Immature natural killer cell (primary cell): ENCODE data around the gene NEDD4L. TPM values are rescaled to one million over a fixed set of nuclear protein-coding genes. Genes with fewer than 3 reads are reported as not detected.

ENCODE experiments used
- DNase-seq, 3 donors: peaks; one replicate each; pipeline ENCODE4 v3.0.0; 2022; ENCODE audit warnings: mixed read lengths in 1 of 3
- H3K27ac Mint-ChIP-seq, 6 donors: one replicate each; pipeline ENCODE4 v1.8.0; 2020; ENCODE audit warnings: mixed read lengths in 6 of 6, mild to moderate bottlenecking in 5 of 6, inconsistent platforms in 4 of 6, moderate library complexity in 3 of 6
- H3K27me3 Mint-ChIP-seq, 3 donors: one replicate each; pipeline ENCODE4 v1.8.0; 2020 to 2021; ENCODE audit warnings: low read depth in 3 of 3, mild to moderate bottlenecking in 3 of 3, mixed read lengths in 3 of 3, moderate library complexity in 3 of 3, inconsistent platforms in 1 of 3
- H3K36me3 Mint-ChIP-seq, 3 donors: one replicate each; pipeline ENCODE4 v1.8.0; 2020; ENCODE audit warnings: mixed read lengths in 3 of 3, inconsistent platforms in 2 of 3, mild to moderate bottlenecking in 2 of 3
- H3K4me1 Mint-ChIP-seq, 2 donors: one replicate each; pipeline ENCODE4 v1.8.0; 2020; ENCODE audit warnings: inconsistent platforms in 2 of 2, mild to moderate bottlenecking in 2 of 2, mixed read lengths in 2 of 2, moderate library complexity in 1 of 2
- H3K4me3 Mint-ChIP-seq, 5 donors: one replicate each; pipeline ENCODE4 v1.8.0; 2020; ENCODE audit warnings: mild to moderate bottlenecking in 5 of 5, mixed read lengths in 5 of 5, inconsistent platforms in 3 of 5, moderate library complexity in 3 of 5
- H3K9me3 Mint-ChIP-seq, 6 donors: one replicate each; pipeline ENCODE4 v1.8.0; 2020; ENCODE audit warnings: mild to moderate bottlenecking in 6 of 6, mixed read lengths in 6 of 6, inconsistent platforms in 4 of 6, moderate library complexity in 3 of 6
- polyA plus RNA-seq, 3 donors: library from polyadenylated mRNA; unstranded; fragments of 300-500 nt; fragmentation: Illumina TruSeq; gene quantifications; one replicate each; pipeline ENCODE4 v1.2.3, GENCODE V29; 2021

The NEDD4L gene
- polyA plus RNA-seq, 3 donors from 2014 or later, result 0.62 to 2.2 (median 2.0) TPM

- DNase-seq, result no peak
- Mint-ChIP-seq H3K27ac (no peak overlapping the region), H3K4me1 (no peaks in the 10 kb centered on the region), H3K4me3 (no peak overlapping the region), H3K9me3 (no peaks in the 10 kb centered on the region), H3K36me3 (no peaks in the 10 kb centered on the region), H3K27me3 (peaks cover 1 to 3% (median 2%) of the 10 kb centered on the region in 3 donors)
Observed at GRCh38 chr18:58227361-58227930, 183.4 kb downstream of the NEDD4L start.

- no peaks in the 10 kb centered on the region for H3K9me3 Mint-ChIP-seq
- H3K4me1 Mint-ChIP-seq, result no peaks in the 10 kb centered on the region
- peaks cover 1 to 3% (median 1%) of the 10 kb centered on the region in 3 donors for H3K27me3 Mint-ChIP-seq
- H3K36me3 Mint-ChIP-seq, result no peaks in the 10 kb centered on the region
- no peak overlapping the region for H3K4me3 Mint-ChIP-seq
- no peak overlapping the region for H3K27ac Mint-ChIP-seq
- no peak for DNase-seq
Observed at GRCh38 chr18:58228176-58228575, 184.2 kb downstream of the NEDD4L start.

GRCh38 chr18:58228762-58229161 is 184.7 kb downstream of the NEDD4L start:
- no peaks in the 10 kb centered on the region for H3K4me1 Mint-ChIP-seq
- DNase-seq, result no peak
- H3K4me3 Mint-ChIP-seq, result no peak overlapping the region
- H3K36me3 Mint-ChIP-seq, result no peaks in the 10 kb centered on the region
- H3K27ac Mint-ChIP-seq, result no peak overlapping the region
- no peaks in the 10 kb centered on the region for H3K9me3 Mint-ChIP-seq
- peaks cover 0 to 3% (median 1%) of the 10 kb centered on the region in 3 donors for H3K27me3 Mint-ChIP-seq

GRCh38 chr18:58229162-58229561 is 185.1 kb downstream of the NEDD4L start:
- no peak for DNase-seq
- Mint-ChIP-seq H3K27ac (no peak overlapping the region), H3K4me1 (no peaks in the 10 kb centered on the region), H3K27me3 (peaks cover 0 to 3% (median 1%) of the 10 kb centered on the region in 3 donors), H3K4me3 (no peak overlapping the region), H3K36me3 (no peaks in the 10 kb centered on the region), H3K9me3 (no peaks in the 10 kb centered on the region)

- Mint-ChIP-seq H3K9me3 (no peaks in the 10 kb centered on the region), H3K4me1 (no peaks in the 10 kb centered on the region), H3K27ac (no peak overlapping the region), H3K36me3 (no peaks in the 10 kb centered on the region), H3K27me3 (peaks cover 0 to 3% (median 1%) of the 10 kb centered on the region in 3 donors), H3K4me3 (no peak overlapping the region)
- no peak for DNase-seq
Observed at GRCh38 chr18:58230438-58231179, 186.6 kb downstream of the NEDD4L start.

GRCh38 chr18:58231930-58232329 is 187.9 kb downstream of the NEDD4L start:
- Mint-ChIP-seq H3K4me3 (no peak overlapping the region), H3K9me3 (no peaks in the 10 kb centered on the region), H3K36me3 (no peaks in the 10 kb centered on the region), H3K27me3 (peaks cover 1 to 3% (median 2%) of the 10 kb centered on the region in 3 donors), H3K27ac (no peak overlapping the region), H3K4me1 (no peaks in the 10 kb centered on the region)
- no peak for DNase-seq

- H3K27ac Mint-ChIP-seq, result no peak overlapping the region
- no peaks in the 10 kb centered on the region for H3K4me1 Mint-ChIP-seq
- no peak overlapping the region for H3K4me3 Mint-ChIP-seq
- H3K9me3 Mint-ChIP-seq, result no peaks in the 10 kb centered on the region
- no peaks in the 10 kb centered on the region for H3K36me3 Mint-ChIP-seq
- no peak for DNase-seq
- peaks cover 1 to 3% (median 2%) of the 10 kb centered on the region in 3 donors for H3K27me3 Mint-ChIP-seq
Observed at GRCh38 chr18:58232668-58233067, 188.6 kb downstream of the NEDD4L start.

- Mint-ChIP-seq H3K36me3 (no peaks in the 10 kb centered on the region), H3K9me3 (no peaks in the 10 kb centered on the region), H3K27ac (no peak overlapping the region), H3K4me3 (no peak overlapping the region), H3K27me3 (peaks cover 0 to 2% (median 1%) of the 10 kb centered on the region in 3 donors), H3K4me1 (no peaks in the 10 kb centered on the region)
- no peak for DNase-seq
Observed at GRCh38 chr18:58234359-58234741, 190.3 kb downstream of the NEDD4L start.

- H3K27me3 Mint-ChIP-seq, result peaks cover 0 to 2% (median 0%) of the 10 kb centered on the region in 3 donors
- no peak overlapping the region for H3K27ac Mint-ChIP-seq
- no peaks in the 10 kb centered on the region for H3K36me3 Mint-ChIP-seq
- no peak for DNase-seq
- H3K4me3 Mint-ChIP-seq, result no peak overlapping the region
- H3K9me3 Mint-ChIP-seq, result no peaks in the 10 kb centered on the region
- H3K4me1 Mint-ChIP-seq, result no peaks in the 10 kb centered on the region
Observed at GRCh38 chr18:58235001-58235436, 191.0 kb downstream of the NEDD4L start.

GRCh38 chr18:58239879-58240278 is 195.9 kb downstream of the NEDD4L start:
- H3K4me1 Mint-ChIP-seq, result no peaks in the 10 kb centered on the region
- no peak for DNase-seq
- H3K9me3 Mint-ChIP-seq, result no peaks in the 10 kb centered on the region
- no peak overlapping the region for H3K4me3 Mint-ChIP-seq
- peaks cover 0 to 4% (median 2%) of the 10 kb centered on the region in 3 donors for H3K27me3 Mint-ChIP-seq
- no peaks in the 10 kb centered on the region for H3K36me3 Mint-ChIP-seq
- H3K27ac Mint-ChIP-seq, result no peak overlapping the region

GRCh38 chr18:58241026-58241679 is 197.1 kb downstream of the NEDD4L start:
- H3K4me1 Mint-ChIP-seq, result no peaks in the 10 kb centered on the region
- no peaks in the 10 kb centered on the region for H3K36me3 Mint-ChIP-seq
- H3K27ac Mint-ChIP-seq, result no peak overlapping the region
- H3K27me3 Mint-ChIP-seq, result peaks cover 0 to 4% (median 2%) of the 10 kb centered on the region in 3 donors
- H3K4me3 Mint-ChIP-seq, result no peak overlapping the region
- DNase-seq, result no peak
- H3K9me3 Mint-ChIP-seq, result no peaks in the 10 kb centered on the region

- Mint-ChIP-seq H3K36me3 (no peaks in the 10 kb centered on the region), H3K4me3 (no peak overlapping the region), H3K4me1 (no peaks in the 10 kb centered on the region), H3K9me3 (no peaks in the 10 kb centered on the region), H3K27me3 (peaks cover 0 to 4% (median 0%) of the 10 kb centered on the region in 3 donors), H3K27ac (no peak overlapping the region)
- no peak for DNase-seq
Observed at GRCh38 chr18:58241877-58242276, 197.9 kb downstream of the NEDD4L start.

- no peak overlapping the region for H3K4me3 Mint-ChIP-seq
- DNase-seq, result no peak
- H3K4me1 Mint-ChIP-seq, result no peaks in the 10 kb centered on the region
- H3K27me3 Mint-ChIP-seq, result peaks cover 0 to 4% (median 0%) of the 10 kb centered on the region in 3 donors
- H3K36me3 Mint-ChIP-seq, result no peaks in the 10 kb centered on the region
- no peaks in the 10 kb centered on the region for H3K9me3 Mint-ChIP-seq
- H3K27ac Mint-ChIP-seq, result no peak overlapping the region
Observed at GRCh38 chr18:58242435-58242834, 198.4 kb downstream of the NEDD4L start.

- Mint-ChIP-seq H3K27me3 (peaks cover 0 to 4% (median 0%) of the 10 kb centered on the region in 3 donors), H3K36me3 (no peaks in the 10 kb centered on the region), H3K27ac (no peak overlapping the region), H3K4me1 (no peaks in the 10 kb centered on the region), H3K4me3 (no peak overlapping the region), H3K9me3 (no peaks in the 10 kb centered on the region)
- DNase-seq, result no peak
Observed at GRCh38 chr18:58242968-58243367, 198.9 kb downstream of the NEDD4L start.
